Fibroblast of lung (primary cell): ENCODE measurements around the gene ANGEL2. TPM values are rescaled to one million over a fixed set of nuclear protein-coding genes. Genes with fewer than 3 reads are reported as not detected.

ENCODE experiments used
- DNase-seq, 2 donors: peaks; one replicate each; pipeline versions ENCODE4 v3.0.0 to v3.0.0-alpha.2; 2010; ENCODE audit warnings: low read depth in 2 of 2
- H2AFZ ChIP-seq: 2 replicates; pipeline ENCODE4 v1.5.1; 2012; ENCODE audit warnings: low read length, control low read depth, inconsistent platforms
- H3K27ac ChIP-seq: 2 replicates; pipeline ENCODE4 v1.5.1; 2011; ENCODE audit warnings: low read length, control low read depth; ENCODE audit not compliant: insufficient read depth
- H3K27me3 ChIP-seq: 2 replicates; pipeline ENCODE4 v1.5.1; 2011; ENCODE audit warnings: mild to moderate bottlenecking, low read length; ENCODE audit not compliant: control insufficient read depth, insufficient read depth
- H3K36me3 ChIP-seq: 2 replicates; pipeline ENCODE4 v1.5.1; 2011; ENCODE audit warnings: low read length; ENCODE audit not compliant: control insufficient read depth, insufficient read depth
- H3K4me1 ChIP-seq: 2 replicates; pipeline ENCODE4 v1.5.1; 2011; ENCODE audit warnings: low read length; ENCODE audit not compliant: control insufficient read depth, insufficient read depth; ENCODE audit errors: extremely low read depth
- H3K4me2 ChIP-seq: 2 replicates; pipeline ENCODE4 v1.5.1; 2011; ENCODE audit warnings: low read length, control low read depth; ENCODE audit not compliant: insufficient read depth; ENCODE audit errors: extremely low read depth
- H3K4me3 ChIP-seq, 4 experiments: fragments of 200-600 bp in 1 of 4; sonication (generic) in 1 of 4; replicated peaks in 1 of 4; 2 replicates each; pipeline ENCODE4 v1.5.1; 2011 to 2016; ENCODE audit warnings: low read length in 4 of 4, low read depth in 3 of 4, mild to moderate bottlenecking in 3 of 4, control low read depth in 2 of 4, inconsistent platforms in 1 of 4, mixed read lengths in 1 of 4; ENCODE audit not compliant: insufficient read depth in 1 of 4; ENCODE audit errors: control extremely low read depth in 1 of 4
- H3K79me2 ChIP-seq: 2 replicates; pipeline ENCODE4 v1.5.1; 2012; ENCODE audit warnings: mild to moderate bottlenecking, low read length, inconsistent platforms; ENCODE audit not compliant: control insufficient read depth, insufficient read depth
- H3K9ac ChIP-seq: 2 replicates; pipeline ENCODE4 v1.5.1; 2011; ENCODE audit warnings: mild to moderate bottlenecking, low read length, control low read depth; ENCODE audit not compliant: insufficient read depth
- H3K9me3 ChIP-seq: 2 replicates; pipeline ENCODE4 v1.5.1; 2012; ENCODE audit warnings: low read depth, low read length; ENCODE audit not compliant: control insufficient read depth, insufficient read depth
- H4K20me1 ChIP-seq: 2 replicates; pipeline ENCODE4 v1.5.1; 2011; ENCODE audit warnings: low read length; ENCODE audit not compliant: control insufficient read depth, insufficient read depth; ENCODE audit errors: extremely low read depth
- CTCF ChIP-seq, 2 donors: IDR thresholded peaks in 1 of 2; conservative IDR thresholded peaks in 1 of 2; 1 replicate in 1 of 2; 2 replicates in 1 of 2; pipeline ENCODE4 v1.5.1; 2011 to 2012; ENCODE audit warnings: low read length in 2 of 2, control low read depth in 1 of 2, inconsistent platforms in 1 of 2, low read depth in 1 of 2, mild to moderate bottlenecking in 1 of 2
- EZH2 ChIP-seq: IDR thresholded peaks from 2 replicates; pipeline ENCODE4 v1.5.1; 2012; ENCODE audit warnings: low read length, control low read depth, mild to moderate bottlenecking; ENCODE audit errors: missing control alignments
- polyA plus RNA-seq, 2 donors: library from polyadenylated mRNA; depleted of rRNA in 1 of 2; stranded (reverse) in 1 of 2; unstranded in 1 of 2; fragments of >200 nt; gene quantifications; 2 replicates each; pipeline ENCODE4 v1.2.1, GENCODE V29; 2011 to 2012; ENCODE audit warnings: missing spikeins in 1 of 2
- total RNA-seq: library from RNA; depleted of rRNA; stranded (reverse); fragments of >200 nt; gene quantifications from 2 replicates; pipeline ENCODE4 v1.2.1, GENCODE V29; 2014

The ANGEL2 gene
- total and polyA plus RNA-seq, 2 donors (not counting 1 experiment from before 2014, with no cell fraction given), result 21.1 to 71.5 TPM

GRCh38 chr1:213060836-213061235 is 45.2 kb upstream of the ANGEL2 start:
- no peak for TF ChIP-seq EZH2
- no peak for TF ChIP-seq CTCF (conservative IDR thresholded peaks at IDR 0.05 in 1 of 2, IDR thresholded peaks at IDR 0.05 in 1 of 2; ENCODE audit: low read depth in 1 of 2, low read length in 2 of 2)
- no peaks in the 10 kb centered on the region for H3K9me3 ChIP-seq
- no peak overlapping the region for H3K4me3 ChIP-seq
- no peaks in the 10 kb centered on the region for H3K4me1 ChIP-seq
- H3K79me2 ChIP-seq, result peaks cover 27% of the 10 kb centered on the region
- no peak overlapping the region for H3K27ac ChIP-seq
- no peaks in the 10 kb centered on the region for H3K27me3 ChIP-seq
- no peaks in the 10 kb centered on the region for H4K20me1 ChIP-seq
- no peak overlapping the region for H3K9ac ChIP-seq
- no peak overlapping the region for H2AFZ ChIP-seq
- H3K4me2 ChIP-seq, result no peak overlapping the region
- no peak for DNase-seq
- H3K36me3 ChIP-seq, result no peaks in the 10 kb centered on the region

- Histone ChIP-seq H3K4me1 (no peaks in the 10 kb centered on the region), H3K79me2 (peaks cover 42% of the 10 kb centered on the region), H3K27ac (no peak overlapping the region), H3K9me3 (no peaks in the 10 kb centered on the region), H3K4me3 (no peak overlapping the region), H2AFZ (no peak overlapping the region), H3K4me2 (no peak overlapping the region), H4K20me1 (no peaks in the 10 kb centered on the region), H3K27me3 (no peaks in the 10 kb centered on the region), H3K36me3 (no peaks in the 10 kb centered on the region), H3K9ac (no peak overlapping the region)
- TF ChIP-seq CTCF (conservative IDR thresholded peaks at IDR 0.05 in 1 of 2, IDR thresholded peaks at IDR 0.05 in 1 of 2; ENCODE audit: low read depth in 1 of 2, low read length in 2 of 2), result no peak
- no peak for TF ChIP-seq EZH2
- no peak for DNase-seq
Observed at GRCh38 chr1:213057264-213058059, 41.8 kb upstream of the ANGEL2 start.

- no peak overlapping the region for H2AFZ ChIP-seq
- H3K4me2 ChIP-seq, result no peak overlapping the region
- H3K9ac ChIP-seq, result no peak overlapping the region
- H3K4me3 ChIP-seq, result no peak overlapping the region
- H3K27ac ChIP-seq, result no peak overlapping the region
- DNase-seq, result no peak
- H4K20me1 ChIP-seq, result no peaks in the 10 kb centered on the region
- no peaks in the 10 kb centered on the region for H3K9me3 ChIP-seq
- H3K27me3 ChIP-seq, result no peaks in the 10 kb centered on the region
- H3K36me3 ChIP-seq, result no peaks in the 10 kb centered on the region
- H3K4me1 ChIP-seq, result no peaks in the 10 kb centered on the region
- peaks cover 48% of the 10 kb centered on the region for H3K79me2 ChIP-seq
- TF ChIP-seq CTCF (conservative IDR thresholded peaks at IDR 0.05 in 1 of 2, IDR thresholded peaks at IDR 0.05 in 1 of 2; ENCODE audit: low read depth in 1 of 2, low read length in 2 of 2) (no peak), EZH2 (no peak)
Observed at GRCh38 chr1:213055767-213056166, 40.1 kb upstream of the ANGEL2 start.
